Activated naive CD8-positive, alpha-beta T cell treated with anti-CD3 and anti-CD28 coated beads, Interleukin-2, amount 50 U/mL, for 24 hours (primary cell): ENCODE data around the gene SIRPB2.

ENCODE experiments used
- ATAC-seq: fragments of 150-1000 bp; cut with Tn5 transposase; one replicate; pipeline ENCODE4 v1.10.0; 2021
- DNase-seq: peaks from one replicate; pipeline ENCODE4 v3.0.0; 2021
- H3K27ac Mint-ChIP-seq: one replicate; pipeline ENCODE4 v1.8.0; 2021; ENCODE audit warnings: mild to moderate bottlenecking, mixed read lengths
- H3K27me3 Mint-ChIP-seq: one replicate; pipeline ENCODE4 v1.8.0; 2021; ENCODE audit warnings: mixed read lengths
- H3K36me3 Mint-ChIP-seq: one replicate; pipeline ENCODE4 v1.8.0; 2021; ENCODE audit warnings: low read depth, mixed read lengths
- H3K4me1 Mint-ChIP-seq: one replicate; pipeline ENCODE4 v1.8.0; 2021; ENCODE audit warnings: mixed read lengths
- H3K4me3 Mint-ChIP-seq: one replicate; pipeline ENCODE4 v1.8.0; 2021; ENCODE audit warnings: mild to moderate bottlenecking, moderate library complexity, mixed read lengths
- H3K9me3 Mint-ChIP-seq: one replicate; pipeline ENCODE4 v1.8.0; 2021; ENCODE audit warnings: mixed read lengths

The SIRPB2 gene

DNA sequence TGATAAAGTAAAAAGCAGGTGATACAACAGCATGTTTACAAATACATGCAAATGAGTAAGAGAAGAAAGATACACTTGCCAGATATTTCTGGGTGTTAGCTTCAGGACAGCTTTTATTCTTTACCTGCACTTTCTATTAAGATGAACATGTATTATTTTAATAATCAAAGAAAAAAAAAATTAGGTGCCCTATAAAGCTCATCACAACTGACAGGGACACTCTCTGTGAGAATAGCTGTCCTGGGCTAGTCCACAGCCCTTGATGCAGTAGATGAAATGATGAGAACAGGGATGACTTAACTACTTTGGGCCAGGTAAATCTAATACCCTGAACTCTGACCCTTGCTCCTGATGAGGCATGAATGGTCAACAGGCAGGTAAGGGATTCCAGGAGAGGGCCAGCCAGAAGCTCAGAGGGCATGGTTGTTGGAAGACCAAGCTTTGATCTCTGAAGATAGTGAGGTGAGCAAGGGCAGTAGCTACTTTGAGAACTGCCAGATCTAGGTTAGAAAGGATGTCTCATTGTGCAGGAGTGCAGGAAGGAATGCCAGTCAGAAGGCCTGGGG, 40.2 kb downstream of the SIRPB2 start:
- H3K27me3 Mint-ChIP-seq = no peaks in the 10 kb centered on the region
- DNase-seq = no peak
- H3K36me3 Mint-ChIP-seq = peaks cover 63% of the 10 kb centered on the region
- no peak overlapping the region for H3K27ac Mint-ChIP-seq
- no peak for ATAC-seq
- no peak overlapping the region for H3K4me3 Mint-ChIP-seq
- no peaks in the 10 kb centered on the region for H3K9me3 Mint-ChIP-seq
- H3K4me1 Mint-ChIP-seq = peaks cover 1% of the 10 kb centered on the region

DNA sequence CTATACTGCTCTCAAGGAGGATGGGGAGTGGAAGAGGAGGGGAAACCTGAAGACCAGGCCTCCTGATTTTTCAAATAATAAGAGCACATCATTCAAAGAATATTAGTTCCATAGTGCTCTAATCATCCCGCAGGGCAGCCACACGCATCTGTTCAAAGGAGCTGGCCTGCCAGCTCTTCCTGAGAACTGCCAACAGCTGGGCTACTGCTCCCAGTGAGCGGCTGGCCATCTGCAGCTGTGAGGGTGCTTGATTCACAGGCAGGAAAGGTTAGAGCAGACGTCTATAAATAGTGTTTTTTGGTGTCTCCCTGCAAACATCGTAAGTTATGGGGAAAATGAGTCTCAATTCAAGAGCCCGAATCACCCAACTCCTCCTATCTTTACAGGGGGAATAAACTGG, 41.9 kb downstream of the SIRPB2 start:
- H3K4me1 Mint-ChIP-seq = no peaks in the 10 kb centered on the region
- no peak overlapping the region for H3K4me3 Mint-ChIP-seq
- no peak overlapping the region for H3K27ac Mint-ChIP-seq
- H3K36me3 Mint-ChIP-seq = peaks cover 62% of the 10 kb centered on the region
- H3K27me3 Mint-ChIP-seq = no peaks in the 10 kb centered on the region
- ATAC-seq = no peak
- H3K9me3 Mint-ChIP-seq = no peaks in the 10 kb centered on the region
- no peak for DNase-seq

DNA sequence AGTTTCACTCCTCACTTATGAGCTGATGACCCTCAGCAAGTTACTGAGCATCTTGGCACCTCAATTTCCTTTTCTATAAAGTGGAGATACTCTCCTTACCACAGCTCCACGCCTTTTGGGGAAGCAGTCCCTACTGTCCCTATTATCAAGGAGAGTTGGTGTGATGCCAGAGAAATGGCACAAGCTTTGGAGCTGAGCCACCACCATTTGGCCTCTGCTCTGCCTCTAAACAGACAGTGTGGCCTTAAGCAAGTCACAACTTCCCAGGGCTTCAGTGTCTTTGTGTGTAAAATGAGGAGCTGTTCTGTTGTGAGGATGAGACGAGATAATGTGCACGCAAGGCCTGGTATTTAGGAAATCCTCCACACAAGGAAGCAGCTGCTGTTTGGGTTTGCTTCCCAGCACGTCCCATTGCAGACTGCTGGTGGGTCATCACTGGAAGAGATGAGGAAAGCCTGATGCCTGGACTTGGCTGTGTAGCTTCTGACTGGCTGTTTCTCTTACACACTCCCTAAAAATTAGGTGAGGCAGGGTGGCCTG, 43.1 kb downstream of the SIRPB2 start:
- no peaks in the 10 kb centered on the region for H3K9me3 Mint-ChIP-seq
- ATAC-seq = no peak
- no peak for DNase-seq
- H3K27me3 Mint-ChIP-seq = no peaks in the 10 kb centered on the region
- H3K4me1 Mint-ChIP-seq = no peaks in the 10 kb centered on the region
- H3K36me3 Mint-ChIP-seq = peaks cover 63% of the 10 kb centered on the region
- no peak overlapping the region for H3K4me3 Mint-ChIP-seq
- H3K27ac Mint-ChIP-seq = no peak overlapping the region

DNA sequence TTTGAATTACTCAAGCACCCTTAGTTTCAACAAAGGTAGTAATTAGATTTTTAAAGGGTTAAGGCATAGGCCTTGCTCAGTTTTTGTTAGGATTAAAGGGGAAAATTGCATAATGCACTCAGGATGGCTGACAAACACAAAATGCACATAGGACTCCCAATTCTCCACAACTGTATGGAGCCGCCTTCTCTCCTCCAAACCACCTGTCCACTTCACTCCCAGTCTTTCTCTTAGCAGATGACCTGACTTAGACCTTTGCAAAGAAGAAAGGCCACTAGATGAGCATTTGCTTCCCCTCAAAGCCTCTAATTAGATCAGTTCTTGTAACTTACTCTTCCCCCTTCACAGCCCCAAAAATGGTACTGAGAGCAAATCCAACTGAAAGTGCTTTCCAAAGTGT, 44.7 kb downstream of the SIRPB2 start:
- DNase-seq (no peak), ATAC-seq (no peak)
- H3K27me3 Mint-ChIP-seq = no peaks in the 10 kb centered on the region
- no peak overlapping the region for H3K27ac Mint-ChIP-seq
- no peak overlapping the region for H3K4me3 Mint-ChIP-seq
- H3K36me3 Mint-ChIP-seq = peaks cover 53% of the 10 kb centered on the region
- no peaks in the 10 kb centered on the region for H3K9me3 Mint-ChIP-seq
- no peaks in the 10 kb centered on the region for H3K4me1 Mint-ChIP-seq

DNA sequence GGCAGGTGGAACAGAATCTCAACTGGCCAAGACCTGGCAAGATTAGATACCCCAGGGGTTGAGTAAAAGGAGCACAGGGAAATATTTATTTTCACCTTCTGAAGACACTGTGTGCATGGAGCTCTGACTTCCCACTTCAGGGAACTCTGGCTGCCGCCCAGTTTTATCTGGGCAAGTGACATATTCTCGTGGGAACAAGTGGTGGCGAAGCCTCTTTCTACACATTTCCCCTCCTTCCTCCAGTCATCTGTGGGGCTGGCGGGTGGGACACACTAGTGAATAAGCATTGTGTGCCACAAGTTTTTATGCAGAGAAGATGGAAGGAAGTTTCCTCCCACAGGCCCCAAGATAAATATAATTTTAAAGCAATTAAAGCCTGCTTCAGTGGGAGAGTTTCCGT, 48.1 kb downstream of the SIRPB2 start:
- Mint-ChIP-seq H3K27ac (no peak overlapping the region), H3K4me3 (no peak overlapping the region), H3K27me3 (no peaks in the 10 kb centered on the region), H3K36me3 (peaks cover 35% of the 10 kb centered on the region), H3K9me3 (no peaks in the 10 kb centered on the region), H3K4me1 (no peaks in the 10 kb centered on the region)
- DNase-seq (no peak), ATAC-seq (no peak)

DNA sequence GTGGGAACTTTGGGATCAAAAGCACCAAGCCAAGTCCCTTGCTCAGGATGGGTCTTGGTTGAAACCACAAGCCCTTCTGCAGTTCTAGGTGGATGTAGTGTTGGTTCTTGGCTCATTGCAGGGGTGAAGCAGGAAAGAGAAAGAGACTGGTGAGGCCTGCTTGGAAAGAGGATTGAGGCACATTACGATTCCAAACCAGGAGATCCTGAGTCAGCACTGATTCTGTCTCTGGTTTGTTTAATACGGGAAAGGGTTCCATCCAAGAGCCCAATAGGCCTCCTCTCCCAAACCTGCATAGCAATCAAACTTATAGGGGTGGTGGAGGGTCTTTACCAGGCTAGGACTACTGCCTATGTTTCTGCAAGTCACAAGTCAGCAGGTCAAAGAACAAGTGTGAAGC, 48.9 kb downstream of the SIRPB2 start:
- ATAC-seq (no peak), DNase-seq (no peak)
- H3K27ac Mint-ChIP-seq = no peak overlapping the region
- no peaks in the 10 kb centered on the region for H3K9me3 Mint-ChIP-seq
- H3K4me3 Mint-ChIP-seq = no peak overlapping the region
- H3K27me3 Mint-ChIP-seq = no peaks in the 10 kb centered on the region
- H3K36me3 Mint-ChIP-seq = peaks cover 35% of the 10 kb centered on the region
- peaks cover under 1% of the 10 kb centered on the region for H3K4me1 Mint-ChIP-seq

DNA sequence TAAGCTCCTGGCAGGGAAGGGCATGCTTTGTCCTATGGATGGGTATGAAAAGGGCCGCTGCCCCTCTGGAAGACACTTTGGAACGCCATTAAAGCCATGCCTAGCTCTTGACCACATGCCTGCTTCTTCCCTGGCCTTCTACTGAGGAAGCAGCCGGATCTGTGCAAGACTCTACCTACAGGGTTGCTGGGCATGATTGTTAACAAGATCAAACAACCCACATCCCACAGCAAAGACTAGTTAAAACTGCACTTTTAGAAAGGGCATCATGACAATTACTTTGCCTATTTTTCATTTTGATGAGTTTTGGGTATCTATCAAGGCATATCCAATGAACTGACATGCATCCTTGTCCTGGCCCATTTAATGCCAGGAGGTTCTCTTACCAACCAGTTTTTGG, 50.1 kb downstream of the SIRPB2 start:
- H3K27me3 Mint-ChIP-seq = no peaks in the 10 kb centered on the region
- no peak overlapping the region for H3K4me3 Mint-ChIP-seq
- no peak overlapping the region for H3K27ac Mint-ChIP-seq
- DNase-seq = no peak
- no peaks in the 10 kb centered on the region for H3K9me3 Mint-ChIP-seq
- peaks cover 4% of the 10 kb centered on the region for H3K4me1 Mint-ChIP-seq
- no peak for ATAC-seq
- peaks cover 26% of the 10 kb centered on the region for H3K36me3 Mint-ChIP-seq

DNA sequence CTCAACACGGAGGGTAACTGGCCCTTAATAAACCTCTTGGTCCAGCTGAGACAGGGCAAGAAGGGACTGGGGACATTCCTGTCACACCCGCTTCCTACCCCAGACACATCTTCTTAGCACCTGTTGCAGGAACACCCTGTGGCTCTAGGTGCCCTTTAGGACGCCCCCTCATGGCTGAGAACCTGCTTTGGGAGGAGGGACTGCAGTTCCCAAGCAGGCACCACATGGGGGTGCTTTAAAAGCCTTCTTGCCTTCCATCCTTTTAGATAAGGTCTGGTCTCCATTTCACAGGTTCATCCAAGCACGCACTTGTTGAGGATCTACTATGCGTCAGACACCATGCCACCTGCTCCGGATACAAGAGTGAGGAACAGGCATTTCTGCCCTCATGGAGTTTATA, 51.2 kb downstream of the SIRPB2 start:
- ATAC-seq (peak; percentile 27), DNase-seq (peak; percentile 10)
- no peak overlapping the region for H3K27ac Mint-ChIP-seq
- peaks cover 21% of the 10 kb centered on the region for H3K36me3 Mint-ChIP-seq
- peaks cover 15% of the 10 kb centered on the region for H3K4me1 Mint-ChIP-seq
- no peak overlapping the region for H3K4me3 Mint-ChIP-seq
- H3K27me3 Mint-ChIP-seq = no peaks in the 10 kb centered on the region
- no peaks in the 10 kb centered on the region for H3K9me3 Mint-ChIP-seq

DNA sequence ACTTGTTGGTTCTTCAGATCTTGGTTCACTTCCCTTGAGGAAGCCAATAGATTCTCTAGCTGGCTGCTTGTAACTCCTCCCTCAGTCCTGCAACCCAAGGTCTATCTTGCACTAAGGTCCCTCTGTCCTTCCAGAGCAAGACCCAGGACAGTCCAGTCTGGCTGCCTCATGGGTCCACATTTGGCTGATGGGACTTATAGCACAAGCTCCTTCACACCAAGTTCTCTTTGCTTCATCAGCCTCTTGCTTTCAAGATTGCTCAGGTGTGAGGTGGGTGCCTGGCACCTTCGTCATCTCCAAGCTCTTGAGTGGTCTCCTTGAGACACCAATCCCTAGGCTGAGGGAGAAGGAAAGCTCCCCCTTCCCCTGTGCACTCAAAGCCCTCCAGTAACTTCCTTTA, 52.9 kb downstream of the SIRPB2 start:
- Mint-ChIP-seq H3K4me3 (no peak overlapping the region), H3K27me3 (no peaks in the 10 kb centered on the region), H3K27ac (no peak overlapping the region), H3K4me1 (peaks cover 28% of the 10 kb centered on the region), H3K9me3 (no peaks in the 10 kb centered on the region), H3K36me3 (peaks cover 11% of the 10 kb centered on the region)
- DNase-seq (no peak), ATAC-seq (no peak)

DNA sequence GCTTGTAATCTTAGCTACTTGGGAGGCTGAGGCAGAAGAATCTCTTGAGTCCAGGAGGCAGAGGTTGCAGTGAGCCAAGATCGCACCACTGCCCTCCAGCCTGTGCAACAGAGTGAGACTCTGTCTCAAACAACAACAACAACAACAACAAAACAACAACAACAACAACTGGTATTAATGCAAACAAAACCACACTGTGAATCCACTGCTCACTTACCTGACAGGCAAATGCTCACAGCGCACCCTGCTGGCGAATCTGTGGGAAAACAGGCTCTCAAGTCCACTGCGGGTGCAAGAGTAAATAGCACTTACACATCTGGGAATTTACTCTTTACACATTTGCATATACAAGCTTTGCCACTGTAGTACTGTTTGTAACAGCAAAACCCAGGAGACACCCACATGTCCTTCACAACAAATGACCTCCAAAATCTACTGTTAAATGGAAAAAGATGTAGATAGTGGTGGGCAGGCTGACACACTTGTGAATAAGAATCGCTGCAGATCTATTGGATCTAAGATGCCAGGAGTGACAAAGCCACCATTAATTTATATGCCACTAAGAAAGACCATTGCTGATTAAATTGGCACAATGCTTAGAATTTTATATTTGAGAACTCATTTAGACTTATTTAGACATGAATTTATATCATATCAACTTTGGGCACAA, 53.9 kb downstream of the SIRPB2 start:
- no peaks in the 10 kb centered on the region for H3K9me3 Mint-ChIP-seq
- H3K27ac Mint-ChIP-seq = no peak overlapping the region
- no peak overlapping the region for H3K4me3 Mint-ChIP-seq
- peaks cover 7% of the 10 kb centered on the region for H3K36me3 Mint-ChIP-seq
- ATAC-seq = peak; percentile 30
- no peaks in the 10 kb centered on the region for H3K27me3 Mint-ChIP-seq
- DNase-seq = peak; percentile 77
- H3K4me1 Mint-ChIP-seq = peaks cover 28% of the 10 kb centered on the region

DNA sequence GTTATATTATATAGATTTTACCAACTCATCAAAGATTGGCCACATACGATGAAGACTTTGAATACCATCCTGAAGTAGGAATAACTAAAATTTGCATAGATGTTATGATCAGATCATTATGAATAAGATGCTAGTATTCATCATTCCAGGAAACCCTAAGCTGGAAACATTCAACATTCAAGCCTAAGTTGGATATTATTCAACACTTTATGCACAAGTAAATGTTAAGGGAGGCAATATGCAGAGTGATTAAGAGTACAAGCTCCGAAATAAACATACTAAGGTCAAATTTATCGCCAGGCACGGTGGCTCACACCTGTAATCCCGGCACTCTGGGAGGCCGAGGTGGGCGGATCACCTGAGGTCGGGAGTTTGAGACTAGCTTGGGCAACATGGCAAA, 55.0 kb downstream of the SIRPB2 start:
- no peak overlapping the region for H3K4me3 Mint-ChIP-seq
- no peak for ATAC-seq

DNA sequence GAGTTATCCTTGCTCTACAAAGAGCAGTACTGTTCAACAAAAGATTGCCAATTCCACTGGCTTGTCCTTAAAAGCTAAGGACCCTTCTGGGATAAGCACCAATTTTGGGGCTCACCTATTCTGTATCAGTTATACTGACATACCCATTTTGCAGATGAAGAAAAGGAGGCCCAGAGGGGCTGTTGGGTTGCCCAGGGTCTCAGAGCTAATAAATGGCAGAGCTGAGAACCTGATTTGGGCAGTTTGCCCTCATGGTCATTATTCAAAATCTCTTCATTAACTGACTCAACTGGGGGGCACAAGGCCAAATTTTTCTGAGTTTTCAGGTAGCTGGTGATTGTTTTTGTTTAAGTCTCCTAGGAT, 55.9 kb downstream of the SIRPB2 start:
- Mint-ChIP-seq H3K4me3 (peak overlapping the region; percentile 51), H3K27ac (peak overlapping the region; percentile 82), H3K9me3 (no peaks in the 10 kb centered on the region), H3K4me1 (peaks cover 30% of the 10 kb centered on the region), H3K27me3 (no peaks in the 10 kb centered on the region), H3K36me3 (peaks cover 5% of the 10 kb centered on the region)
- DNase-seq (no peak), ATAC-seq (no peak)

More for the DNA sequence above, 55.0 kb downstream of the SIRPB2 start:
- Mint-ChIP-seq H3K27ac (no peak overlapping the region), H3K9me3 (no peaks in the 10 kb centered on the region), H3K36me3 (peaks cover 5% of the 10 kb centered on the region), H3K27me3 (no peaks in the 10 kb centered on the region), H3K4me1 (peaks cover 28% of the 10 kb centered on the region)
- DNase-seq = no peak

DNA sequence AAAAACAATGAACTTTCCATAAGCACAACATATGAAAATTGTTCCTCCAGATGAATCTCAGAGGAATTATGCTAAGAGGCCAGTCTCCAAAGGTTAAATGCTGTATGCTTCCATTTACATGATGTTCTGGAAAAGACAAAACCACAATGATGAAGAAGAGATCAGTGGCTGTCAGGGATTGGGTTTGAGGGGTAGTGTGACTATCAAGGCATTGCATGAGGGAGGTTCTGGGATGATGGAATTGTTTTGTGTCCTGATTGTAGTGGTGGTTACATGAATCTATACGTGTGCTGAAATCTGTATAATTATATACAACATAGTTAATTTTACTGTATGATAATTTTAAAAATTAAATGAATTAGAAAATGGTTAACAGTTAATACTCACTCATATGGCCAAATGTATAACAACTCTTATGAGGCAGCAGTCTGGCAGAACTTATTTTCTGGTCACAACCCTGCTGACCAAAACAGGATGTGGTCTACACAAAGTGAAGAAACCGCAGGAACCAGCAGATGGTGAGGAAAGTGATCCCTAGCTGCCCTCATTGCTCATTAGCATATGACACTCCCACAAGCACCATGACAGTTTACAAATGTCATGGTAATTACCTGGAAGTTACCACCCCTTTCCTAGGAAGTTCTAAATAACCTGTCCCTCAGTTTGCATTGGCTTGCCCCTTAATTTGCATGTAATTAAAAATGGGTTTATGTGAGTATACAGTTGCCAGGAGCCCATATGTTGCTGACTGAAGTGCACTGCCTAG, 56.5 kb downstream of the SIRPB2 start:
- DNase-seq (peak; percentile 66), ATAC-seq (peak; percentile 87)
- H3K36me3 Mint-ChIP-seq = peaks cover 5% of the 10 kb centered on the region
- H3K27ac Mint-ChIP-seq = peak overlapping the region; percentile 82
- H3K9me3 Mint-ChIP-seq = no peaks in the 10 kb centered on the region
- no peaks in the 10 kb centered on the region for H3K27me3 Mint-ChIP-seq
- H3K4me1 Mint-ChIP-seq = peaks cover 30% of the 10 kb centered on the region
- H3K4me3 Mint-ChIP-seq = peak overlapping the region; percentile 51

DNA sequence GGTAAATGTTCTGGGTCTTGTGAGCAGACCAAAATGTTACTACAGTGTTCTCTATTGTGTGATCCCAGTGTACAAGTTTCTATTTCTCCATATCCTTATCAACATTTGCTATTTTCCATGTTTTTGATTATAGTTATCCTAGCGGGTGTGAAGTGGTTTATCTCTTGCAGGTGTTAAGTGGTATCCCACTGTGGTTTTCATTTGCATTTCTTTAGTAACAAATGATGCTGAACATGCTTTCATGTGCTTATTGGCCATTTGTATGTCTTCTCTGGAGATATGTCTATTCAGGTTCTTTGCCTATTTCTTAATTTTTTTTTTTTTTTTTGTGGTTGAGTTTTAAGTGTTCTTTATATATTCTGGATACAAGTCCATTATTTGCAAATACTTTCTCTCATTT, 60.1 kb downstream of the SIRPB2 start:
- H3K27me3 Mint-ChIP-seq = no peaks in the 10 kb centered on the region

DNA sequence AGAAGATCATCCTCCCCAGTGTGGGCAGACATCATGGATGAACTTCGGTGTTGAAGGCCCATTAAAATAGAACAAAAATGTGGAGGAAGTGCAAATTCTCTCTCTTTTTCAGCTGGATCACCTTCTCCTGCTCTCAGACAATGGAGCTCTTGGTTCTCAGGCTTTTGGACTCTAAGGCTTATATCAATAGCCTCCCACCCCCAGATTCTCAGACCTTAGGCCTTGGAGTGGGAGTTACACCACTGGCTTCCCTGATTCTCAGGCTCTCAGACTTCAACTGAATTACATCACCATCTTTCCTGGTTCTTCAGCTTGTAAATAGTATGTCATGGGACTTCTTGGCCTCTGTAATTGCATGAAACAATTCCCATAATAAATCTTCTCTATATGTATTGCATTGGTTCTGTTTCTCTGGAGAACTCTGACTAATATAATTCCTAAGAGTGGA, 61.2 kb downstream of the SIRPB2 start:
- Mint-ChIP-seq H3K9me3 (no peaks in the 10 kb centered on the region), H3K27ac (no peak overlapping the region), H3K36me3 (peaks cover 5% of the 10 kb centered on the region), H3K4me3 (no peak overlapping the region), H3K27me3 (no peaks in the 10 kb centered on the region), H3K4me1 (peaks cover 22% of the 10 kb centered on the region)
- no peak for DNase-seq
- ATAC-seq = no peak

More for the DNA sequence above, 60.1 kb downstream of the SIRPB2 start:
- Mint-ChIP-seq H3K4me3 (no peak overlapping the region), H3K4me1 (peaks cover 33% of the 10 kb centered on the region), H3K9me3 (no peaks in the 10 kb centered on the region), H3K36me3 (peaks cover 5% of the 10 kb centered on the region), H3K27ac (no peak overlapping the region)
- DNase-seq (no peak), ATAC-seq (no peak)
